HCT116 (cell line): ENCODE measurements around the gene CDH9. TPM values are rescaled to one million over a fixed set of nuclear protein-coding genes. Genes with fewer than 3 reads are reported as not detected.

ENCODE experiments used
- ATAC-seq: fragments of 200-7000 bp; cut with Tn5 transposase; 2 replicates; pipeline ENCODE4 v1.9.1; 2020; ENCODE audit warnings: mild to moderate bottlenecking, moderate library complexity
- BruUV-seq: library from RNA; stranded (reverse); fragments of 400-500 nt; replicated peaks from 2 replicates; lab custom pipeline; 2021; lab: Mats Ljungman, UMichigan
- CTCF ChIA-PET: fragments of 300-600 bp; sonication (Branson Sonifier 250); formaldehyde crosslinking; loops from one replicate; lab custom pipeline; 2021; ENCODE audit warnings: antibody characterized with exemption; lab: Charles Lee
- POLR2A ChIA-PET: fragments of 300-600, 350-600 bp; sonication (Branson Sonifier 250); formaldehyde crosslinking; loops from one replicate; lab custom pipeline; 2021; ENCODE audit warnings: antibody characterized with exemption; lab: Charles Lee
- RAD21 ChIA-PET, 2 experiments: fragments of 300-600 bp; sonication (Branson Sonifier 250); formaldehyde crosslinking; loops; one replicate each; lab custom pipeline; 2023; ENCODE audit warnings: low total read pairs in 2 of 2; ENCODE audit not compliant: uncharacterized antibody in 2 of 2, unreplicated experiment in 2 of 2, low non-redundant PET in 1 of 2; lab: Charles Lee
- DNase-seq: peaks from one replicate; pipeline ENCODE4 v3.0.0-alpha.2; 2010; ENCODE audit warnings: low read depth, low spot score
- H2AFZ ChIP-seq: fragments of 200-600 bp; shearing (Covaris generic), sonication (generic); 2 replicates; pipeline ENCODE4 v1.6.1; 2017; ENCODE audit warnings: low read depth, mixed run types, mixed read lengths, antibody characterized with exemption, low read length; ENCODE audit not compliant: poor library complexity, severe bottlenecking
- H3K27ac ChIP-seq: 2 replicates; pipeline ENCODE4 v1.5.1; 2012; ENCODE audit warnings: low read depth, low read length
- H3K27me3 ChIP-seq: fragments of 200-600 bp; sonication (generic); 2 replicates; pipeline ENCODE4 v1.6.1; 2016; ENCODE audit warnings: mixed run types, low read length, mixed read lengths; ENCODE audit not compliant: insufficient read depth
- H3K36me3 ChIP-seq, 2 experiments: fragments of 200-500 bp in 1 of 2; fragments of 200-600 bp in 1 of 2; sonication (Bioruptor generic) in 1 of 2; sonication (generic) in 1 of 2; 2 replicates each; pipeline versions ENCODE4 v1.5.1 to v1.6.1; 2014 to 2016; ENCODE audit warnings: low read length in 2 of 2, inconsistent platforms in 1 of 2, mixed read lengths in 1 of 2, mixed run types in 1 of 2; ENCODE audit not compliant: insufficient read depth in 2 of 2, control insufficient read depth in 1 of 2
- H3K4me1 ChIP-seq, 2 experiments: fragments of 200-600 bp in 1 of 2; sonication (generic) in 1 of 2; 2 replicates each; pipeline versions ENCODE4 v1.5.1 to v1.6.1; 2012 to 2017; ENCODE audit warnings: low read length in 2 of 2, inconsistent platforms in 1 of 2, mild to moderate bottlenecking in 1 of 2, mixed read lengths in 1 of 2, mixed run types in 1 of 2, moderate library complexity in 1 of 2; ENCODE audit not compliant: insufficient read depth in 2 of 2, control insufficient read depth in 1 of 2
- H3K4me2 ChIP-seq: fragments of 200-600 bp; sonication (generic); 2 replicates; pipeline ENCODE4 v1.6.1; 2017; ENCODE audit warnings: mixed run types, low read length, mixed read lengths
- H3K4me3 ChIP-seq, 2 experiments: fragments of 200-600 bp in 1 of 2; sonication (generic) in 1 of 2; replicated peaks in 1 of 2; 2 replicates each; pipeline ENCODE4 v1.5.1; 2011 to 2016; ENCODE audit warnings: low read length in 2 of 2, control low read depth in 1 of 2, low read depth in 1 of 2, mild to moderate bottlenecking in 1 of 2, mixed read lengths in 1 of 2, mixed run types in 1 of 2
- H3K79me2 ChIP-seq: fragments of 200-600 bp; sonication (generic); 2 replicates; pipeline ENCODE4 v1.6.1; 2017; ENCODE audit warnings: mild to moderate bottlenecking, mixed run types, low read length, moderate library complexity, mixed read lengths; ENCODE audit not compliant: insufficient read depth
- H3K9ac ChIP-seq: fragments of 200-600 bp; sonication (generic); 2 replicates; pipeline ENCODE4 v1.6.1; 2016; ENCODE audit warnings: low read length, mixed read lengths
- H3K9me2 ChIP-seq: fragments of 200-600 bp; sonication (generic), shearing (Covaris generic); 2 replicates; pipeline ENCODE4 v1.6.1; 2017; ENCODE audit warnings: mixed run types, mild to moderate bottlenecking, moderate library complexity; ENCODE audit not compliant: insufficient read depth
- H3K9me3 ChIP-seq, 2 experiments: fragments of 200-500 bp in 1 of 2; fragments of 200-600 bp in 1 of 2; sonication (Bioruptor generic) in 1 of 2; sonication (generic) in 1 of 2; 2 replicates each; pipeline ENCODE4 v1.6.1; 2014 to 2017; ENCODE audit warnings: low read length in 2 of 2, mixed read lengths in 2 of 2, inconsistent platforms in 1 of 2, low read depth in 1 of 2, mild to moderate bottlenecking in 1 of 2, mixed run types in 1 of 2, moderate library complexity in 1 of 2; ENCODE audit not compliant: control insufficient read depth in 1 of 2, insufficient read depth in 1 of 2
- H4K20me1 ChIP-seq: fragments of 200-600 bp; sonication (generic), shearing (Covaris generic); 2 replicates; pipeline ENCODE4 v1.6.1; 2017; ENCODE audit warnings: mixed run types, mild to moderate bottlenecking, moderate library complexity; ENCODE audit not compliant: insufficient read depth
- CEBPB ChIP-seq: IDR thresholded peaks from 2 replicates; pipeline ENCODE4 v1.6.1; 2012; ENCODE audit warnings: low read depth
- POLR2A ChIP-seq: IDR thresholded peaks from 2 replicates; pipeline ENCODE4 v1.7.0; 2011; ENCODE audit warnings: borderline replicate concordance; ENCODE audit not compliant: insufficient read depth, insufficient read length; ENCODE audit errors: extremely low read depth
- RAD21 ChIP-seq: IDR thresholded peaks from 2 replicates; pipeline ENCODE4 v1.6.1; 2012; ENCODE audit warnings: low read depth, mild to moderate bottlenecking
- REST ChIP-seq: IDR thresholded peaks from 2 replicates; pipeline ENCODE4 v1.6.1; 2012; ENCODE audit warnings: low read depth
- SP1 ChIP-seq: IDR thresholded peaks from 2 replicates; pipeline ENCODE4 v1.6.1; 2012; ENCODE audit warnings: low read depth
- TCF7L2 ChIP-seq: IDR thresholded peaks from 2 replicates; pipeline ENCODE4 v1.7.0; 2011; ENCODE audit warnings: borderline replicate concordance, inconsistent platforms; ENCODE audit not compliant: insufficient read depth, insufficient read length; ENCODE audit errors: extremely low read depth
- YY1 ChIP-seq: IDR thresholded peaks from 2 replicates; pipeline ENCODE4 v1.6.1; 2011; ENCODE audit warnings: low read length, low read depth, moderate library complexity, mild to moderate bottlenecking; ENCODE audit not compliant: insufficient replicate concordance; ENCODE audit errors: extremely low read depth
- ZFX ChIP-seq: fragments of 450-650 bp; IDR thresholded peaks from 2 replicates; pipeline ENCODE4 v1.6.1; 2017
- intact Hi-C: fragments of 100-400 bp; cut with micrococcal nuclease; formaldehyde crosslinking; loops from 2 replicates; pipeline ENCODE4 v1.10.0; 2022
- total RNA-seq: library from RNA; stranded (reverse); gene quantifications from one replicate; pipeline ENCODE4 v1.2.1, GENCODE V29; 2021; ENCODE audit not compliant: unreplicated experiment
- TF ChIP-seq, protein P1 (sequence below): IDR thresholded peaks from 2 replicates; pipeline ENCODE4 v1.6.1; 2012
- TF ChIP-seq, protein P2 (sequence below), 3 experiments: fragments of 200-600 bp in 1 of 3; sonication (generic) in 1 of 3; IDR thresholded peaks in 2 of 3; conservative IDR thresholded peaks in 1 of 3; 2 replicates each; pipeline ENCODE4 v1.5.1; 2012 to 2017; ENCODE audit warnings: low read depth in 2 of 3, low read length in 2 of 3, antibody characterized with exemption in 1 of 3, borderline replicate concordance in 1 of 3, control low read depth in 1 of 3, mild to moderate bottlenecking in 1 of 3, mixed read lengths in 1 of 3, mixed run types in 1 of 3, moderate library complexity in 1 of 3; ENCODE audit not compliant: insufficient read depth in 1 of 3

CDH9 gene
- total RNA-seq, 1 experiment from 2014 or later = not detected

GRCh38 chr5:27080147-27080546 is 41.8 kb upstream of the CDH9 start (continued):
- TF ChIP-seq YY1 = no peak
- TF ChIP-seq CEBPB = no peak
- TF ChIP-seq RAD21 = no peak
- TF ChIP-seq, protein P1, sequence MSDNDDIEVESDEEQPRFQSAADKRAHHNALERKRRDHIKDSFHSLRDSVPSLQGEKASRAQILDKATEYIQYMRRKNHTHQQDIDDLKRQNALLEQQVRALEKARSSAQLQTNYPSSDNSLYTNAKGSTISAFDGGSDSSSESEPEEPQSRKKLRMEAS = no peak

DNA sequence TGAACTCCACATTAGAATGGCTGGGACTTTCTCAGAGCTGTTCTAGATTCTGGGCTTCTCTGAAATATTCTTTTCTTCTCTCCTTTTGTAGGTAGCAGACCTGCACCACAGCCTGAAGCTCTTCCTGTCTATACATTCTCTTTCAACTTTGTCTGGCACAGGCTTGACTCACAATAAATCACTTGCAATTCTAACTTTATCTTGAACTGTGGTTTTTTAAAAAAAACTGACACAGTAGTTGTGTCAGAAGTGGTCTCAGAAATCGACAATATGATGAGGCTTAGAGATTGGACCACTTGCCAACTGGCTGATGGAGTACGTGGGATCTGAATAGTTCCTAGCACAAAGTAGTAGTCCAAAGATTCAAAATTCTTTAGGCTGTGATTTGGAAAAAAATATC is 24.1 kb upstream of the CDH9 start:
- CTCF ChIA-PET = no interaction called here
- Histone ChIP-seq H3K4me3 (no peak overlapping the region), H3K9me2 (no peaks in the 10 kb centered on the region)
- no TSS peak for BruUV-seq
- TF ChIP-seq TCF7L2 = no peak
- TF ChIP-seq, protein P2, sequence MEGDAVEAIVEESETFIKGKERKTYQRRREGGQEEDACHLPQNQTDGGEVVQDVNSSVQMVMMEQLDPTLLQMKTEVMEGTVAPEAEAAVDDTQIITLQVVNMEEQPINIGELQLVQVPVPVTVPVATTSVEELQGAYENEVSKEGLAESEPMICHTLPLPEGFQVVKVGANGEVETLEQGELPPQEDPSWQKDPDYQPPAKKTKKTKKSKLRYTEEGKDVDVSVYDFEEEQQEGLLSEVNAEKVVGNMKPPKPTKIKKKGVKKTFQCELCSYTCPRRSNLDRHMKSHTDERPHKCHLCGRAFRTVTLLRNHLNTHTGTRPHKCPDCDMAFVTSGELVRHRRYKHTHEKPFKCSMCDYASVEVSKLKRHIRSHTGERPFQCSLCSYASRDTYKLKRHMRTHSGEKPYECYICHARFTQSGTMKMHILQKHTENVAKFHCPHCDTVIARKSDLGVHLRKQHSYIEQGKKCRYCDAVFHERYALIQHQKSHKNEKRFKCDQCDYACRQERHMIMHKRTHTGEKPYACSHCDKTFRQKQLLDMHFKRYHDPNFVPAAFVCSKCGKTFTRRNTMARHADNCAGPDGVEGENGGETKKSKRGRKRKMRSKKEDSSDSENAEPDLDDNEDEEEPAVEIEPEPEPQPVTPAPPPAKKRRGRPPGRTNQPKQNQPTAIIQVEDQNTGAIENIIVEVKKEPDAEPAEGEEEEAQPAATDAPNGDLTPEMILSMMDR (IDR thresholded peaks at IDR 0.05 in 2 of 3, conservative IDR thresholded peaks at IDR 0.05 in 1 of 3; ENCODE audit: borderline replicate concordance in 1 of 3, insufficient read depth in 1 of 3, low read depth in 2 of 3, low read length in 2 of 3) = no peak
- TF ChIP-seq REST = no peak
- no peak for TF ChIP-seq ZFX
- no peak for TF ChIP-seq CEBPB
- no peak for TF ChIP-seq SP1
- no peak for TF ChIP-seq POLR2A
- no peak for TF ChIP-seq YY1
- TF ChIP-seq, all 23 proteins: peak for 0
- ChIA-PET RAD21 (no interaction called here), POLR2A (no interaction called here)
- H4K20me1 ChIP-seq = no peaks in the 10 kb centered on the region
- H3K79me2 ChIP-seq = no peaks in the 10 kb centered on the region
- no peaks in the 10 kb centered on the region for H3K27me3 ChIP-seq
- H3K27ac ChIP-seq = no peak overlapping the region
- intact Hi-C loops = no loop called here
- no peak for DNase-seq
- no peak for ATAC-seq
- no peak overlapping the region for H3K4me2 ChIP-seq
- no peaks in the 10 kb centered on the region for H3K36me3 ChIP-seq
- H3K4me1 ChIP-seq = no peaks in the 10 kb centered on the region
- no peak overlapping the region for H3K9ac ChIP-seq
- H3K9me3 ChIP-seq = peaks cover 5 to 21% of the 10 kb centered on the region in 2 experiments; a peak in 2 of 4 replicates
- no peak overlapping the region for H2AFZ ChIP-seq
